HCT116 (cell line): ENCODE measurements around the gene SCGN. TPM values are rescaled to one million over a fixed set of nuclear protein-coding genes. Genes with fewer than 3 reads are reported as not detected.

Experiments
- ATAC-seq: fragments of 200-7000 bp; cut with Tn5 transposase; 2 replicates; pipeline ENCODE4 v1.9.1; 2020; ENCODE audit warnings: mild to moderate bottlenecking, moderate library complexity
- Bru-seq: library from RNA; stranded (reverse); fragments of 400-500 nt; gene quantifications from one replicate; lab custom pipeline; 2021; lab: Mats Ljungman, UMichigan
- BruChase-seq, 2 experiments: library from RNA; stranded (reverse); fragments of 400-500 nt; gene quantifications; one replicate each; lab custom pipeline; 2021; lab: Mats Ljungman, UMichigan
- BruUV-seq: library from RNA; stranded (reverse); fragments of 400-500 nt; replicated peaks from 2 replicates; lab custom pipeline; 2021; lab: Mats Ljungman, UMichigan
- CTCF ChIA-PET: fragments of 300-600 bp; sonication (Branson Sonifier 250); formaldehyde crosslinking; loops from one replicate; lab custom pipeline; 2021; ENCODE audit warnings: antibody characterized with exemption; lab: Charles Lee
- POLR2A ChIA-PET: fragments of 300-600, 350-600 bp; sonication (Branson Sonifier 250); formaldehyde crosslinking; loops from one replicate; lab custom pipeline; 2021; ENCODE audit warnings: antibody characterized with exemption; lab: Charles Lee
- RAD21 ChIA-PET, 2 experiments: fragments of 300-600 bp; sonication (Branson Sonifier 250); formaldehyde crosslinking; loops; one replicate each; lab custom pipeline; 2023; ENCODE audit warnings: low total read pairs in 2 of 2; ENCODE audit not compliant: uncharacterized antibody in 2 of 2, unreplicated experiment in 2 of 2, low non-redundant PET in 1 of 2; lab: Charles Lee
- DNase-seq: peaks from one replicate; pipeline ENCODE4 v3.0.0-alpha.2; 2010; ENCODE audit warnings: low read depth, low spot score
- H2AFZ ChIP-seq: fragments of 200-600 bp; shearing (Covaris generic), sonication (generic); 2 replicates; pipeline ENCODE4 v1.6.1; 2017; ENCODE audit warnings: low read depth, mixed run types, mixed read lengths, antibody characterized with exemption, low read length; ENCODE audit not compliant: poor library complexity, severe bottlenecking
- H3K27ac ChIP-seq: 2 replicates; pipeline ENCODE4 v1.5.1; 2012; ENCODE audit warnings: low read depth, low read length
- H3K27me3 ChIP-seq: fragments of 200-600 bp; sonication (generic); 2 replicates; pipeline ENCODE4 v1.6.1; 2016; ENCODE audit warnings: mixed run types, low read length, mixed read lengths; ENCODE audit not compliant: insufficient read depth
- H3K36me3 ChIP-seq, 2 experiments: fragments of 200-500 bp in 1 of 2; fragments of 200-600 bp in 1 of 2; sonication (Bioruptor generic) in 1 of 2; sonication (generic) in 1 of 2; 2 replicates each; pipeline versions ENCODE4 v1.5.1 to v1.6.1; 2014 to 2016; ENCODE audit warnings: low read length in 2 of 2, inconsistent platforms in 1 of 2, mixed read lengths in 1 of 2, mixed run types in 1 of 2; ENCODE audit not compliant: insufficient read depth in 2 of 2, control insufficient read depth in 1 of 2
- H3K4me1 ChIP-seq, 2 experiments: fragments of 200-600 bp in 1 of 2; sonication (generic) in 1 of 2; 2 replicates each; pipeline versions ENCODE4 v1.5.1 to v1.6.1; 2012 to 2017; ENCODE audit warnings: low read length in 2 of 2, inconsistent platforms in 1 of 2, mild to moderate bottlenecking in 1 of 2, mixed read lengths in 1 of 2, mixed run types in 1 of 2, moderate library complexity in 1 of 2; ENCODE audit not compliant: insufficient read depth in 2 of 2, control insufficient read depth in 1 of 2
- H3K4me2 ChIP-seq: fragments of 200-600 bp; sonication (generic); 2 replicates; pipeline ENCODE4 v1.6.1; 2017; ENCODE audit warnings: mixed run types, low read length, mixed read lengths
- H3K4me3 ChIP-seq, 2 experiments: fragments of 200-600 bp in 1 of 2; sonication (generic) in 1 of 2; replicated peaks in 1 of 2; 2 replicates each; pipeline ENCODE4 v1.5.1; 2011 to 2016; ENCODE audit warnings: low read length in 2 of 2, control low read depth in 1 of 2, low read depth in 1 of 2, mild to moderate bottlenecking in 1 of 2, mixed read lengths in 1 of 2, mixed run types in 1 of 2
- H3K79me2 ChIP-seq: fragments of 200-600 bp; sonication (generic); 2 replicates; pipeline ENCODE4 v1.6.1; 2017; ENCODE audit warnings: mild to moderate bottlenecking, mixed run types, low read length, moderate library complexity, mixed read lengths; ENCODE audit not compliant: insufficient read depth
- H3K9ac ChIP-seq: fragments of 200-600 bp; sonication (generic); 2 replicates; pipeline ENCODE4 v1.6.1; 2016; ENCODE audit warnings: low read length, mixed read lengths
- H3K9me2 ChIP-seq: fragments of 200-600 bp; sonication (generic), shearing (Covaris generic); 2 replicates; pipeline ENCODE4 v1.6.1; 2017; ENCODE audit warnings: mixed run types, mild to moderate bottlenecking, moderate library complexity; ENCODE audit not compliant: insufficient read depth
- H3K9me3 ChIP-seq, 2 experiments: fragments of 200-500 bp in 1 of 2; fragments of 200-600 bp in 1 of 2; sonication (Bioruptor generic) in 1 of 2; sonication (generic) in 1 of 2; 2 replicates each; pipeline ENCODE4 v1.6.1; 2014 to 2017; ENCODE audit warnings: low read length in 2 of 2, mixed read lengths in 2 of 2, inconsistent platforms in 1 of 2, low read depth in 1 of 2, mild to moderate bottlenecking in 1 of 2, mixed run types in 1 of 2, moderate library complexity in 1 of 2; ENCODE audit not compliant: control insufficient read depth in 1 of 2, insufficient read depth in 1 of 2
- H4K20me1 ChIP-seq: fragments of 200-600 bp; sonication (generic), shearing (Covaris generic); 2 replicates; pipeline ENCODE4 v1.6.1; 2017; ENCODE audit warnings: mixed run types, mild to moderate bottlenecking, moderate library complexity; ENCODE audit not compliant: insufficient read depth
- CBX3 ChIP-seq: IDR thresholded peaks from 2 replicates; pipeline ENCODE4 v1.6.1; 2012; ENCODE audit warnings: low read depth
- intact Hi-C: fragments of 100-400 bp; cut with micrococcal nuclease; formaldehyde crosslinking; loops from 2 replicates; pipeline ENCODE4 v1.10.0; 2022
- long read RNA-seq: library from polyadenylated mRNA; unstranded; transcript quantifications from one replicate; pipeline ENCODE4 v2.0.0, GENCODE V29; 2021; ENCODE audit not compliant: unreplicated experiment
- polyA plus RNA-seq: library from polyadenylated mRNA; unstranded; fragments of >200 nt; gene quantifications from 2 replicates; pipeline ENCODE4 v1.2.1, GENCODE V29; 2012; ENCODE audit warnings: missing spikeins
- total RNA-seq: library from RNA; stranded (reverse); gene quantifications from one replicate; pipeline ENCODE4 v1.2.1, GENCODE V29; 2021; ENCODE audit not compliant: unreplicated experiment
- TF ChIP-seq, protein P1 (sequence below): IDR thresholded peaks from 2 replicates; pipeline ENCODE4 v1.6.1; 2012; ENCODE audit warnings: low read depth

Gene SCGN, protein sequence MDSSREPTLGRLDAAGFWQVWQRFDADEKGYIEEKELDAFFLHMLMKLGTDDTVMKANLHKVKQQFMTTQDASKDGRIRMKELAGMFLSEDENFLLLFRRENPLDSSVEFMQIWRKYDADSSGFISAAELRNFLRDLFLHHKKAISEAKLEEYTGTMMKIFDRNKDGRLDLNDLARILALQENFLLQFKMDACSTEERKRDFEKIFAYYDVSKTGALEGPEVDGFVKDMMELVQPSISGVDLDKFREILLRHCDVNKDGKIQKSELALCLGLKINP
- total RNA-seq (not detected), Bru-seq, nascent RNA (percentile 4 among the genes with signal in this experiment), BruChase-seq, experiment 1, labeled RNA remaining after a 6-hour chase (percentile 5 among the genes with signal in this experiment), BruChase-seq, experiment 2, labeled RNA remaining after a 2-hour chase (percentile 8 among the genes with signal in this experiment)
- polyA plus RNA-seq, result not detected in 2 replicates
- long read RNA-seq, result 0 reads

- no peaks in the 10 kb centered on the region for H3K79me2 ChIP-seq
- no peaks in the 10 kb centered on the region for H3K9me2 ChIP-seq
- no peak within 1 kb of the TSS for H3K9ac ChIP-seq
- no peak for TF ChIP-seq CBX3
- TF ChIP-seq, protein P1, sequence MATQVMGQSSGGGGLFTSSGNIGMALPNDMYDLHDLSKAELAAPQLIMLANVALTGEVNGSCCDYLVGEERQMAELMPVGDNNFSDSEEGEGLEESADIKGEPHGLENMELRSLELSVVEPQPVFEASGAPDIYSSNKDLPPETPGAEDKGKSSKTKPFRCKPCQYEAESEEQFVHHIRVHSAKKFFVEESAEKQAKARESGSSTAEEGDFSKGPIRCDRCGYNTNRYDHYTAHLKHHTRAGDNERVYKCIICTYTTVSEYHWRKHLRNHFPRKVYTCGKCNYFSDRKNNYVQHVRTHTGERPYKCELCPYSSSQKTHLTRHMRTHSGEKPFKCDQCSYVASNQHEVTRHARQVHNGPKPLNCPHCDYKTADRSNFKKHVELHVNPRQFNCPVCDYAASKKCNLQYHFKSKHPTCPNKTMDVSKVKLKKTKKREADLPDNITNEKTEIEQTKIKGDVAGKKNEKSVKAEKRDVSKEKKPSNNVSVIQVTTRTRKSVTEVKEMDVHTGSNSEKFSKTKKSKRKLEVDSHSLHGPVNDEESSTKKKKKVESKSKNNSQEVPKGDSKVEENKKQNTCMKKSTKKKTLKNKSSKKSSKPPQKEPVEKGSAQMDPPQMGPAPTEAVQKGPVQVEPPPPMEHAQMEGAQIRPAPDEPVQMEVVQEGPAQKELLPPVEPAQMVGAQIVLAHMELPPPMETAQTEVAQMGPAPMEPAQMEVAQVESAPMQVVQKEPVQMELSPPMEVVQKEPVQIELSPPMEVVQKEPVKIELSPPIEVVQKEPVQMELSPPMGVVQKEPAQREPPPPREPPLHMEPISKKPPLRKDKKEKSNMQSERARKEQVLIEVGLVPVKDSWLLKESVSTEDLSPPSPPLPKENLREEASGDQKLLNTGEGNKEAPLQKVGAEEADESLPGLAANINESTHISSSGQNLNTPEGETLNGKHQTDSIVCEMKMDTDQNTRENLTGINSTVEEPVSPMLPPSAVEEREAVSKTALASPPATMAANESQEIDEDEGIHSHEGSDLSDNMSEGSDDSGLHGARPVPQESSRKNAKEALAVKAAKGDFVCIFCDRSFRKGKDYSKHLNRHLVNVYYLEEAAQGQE, result peak; percentile 75
- TF ChIP-seq, all 23 proteins: peak for 1
- ChIA-PET RAD21 (no interaction called here), CTCF (no interaction called here), POLR2A (no interaction called here)
- no peak within 1 kb of the TSS for H3K4me2 ChIP-seq
- no peaks in the 10 kb centered on the region for H3K36me3 ChIP-seq
- H3K9me3 ChIP-seq, result no peaks in the 10 kb centered on the region
- no peak within 1 kb of the TSS for H3K4me3 ChIP-seq
- no peaks in the 10 kb centered on the region for H3K4me1 ChIP-seq
- BruUV-seq, result no TSS peak
- ATAC-seq (no peak), DNase-seq (no peak)
- intact Hi-C loops, result no loop called here
- no peak within 1 kb of the TSS for H3K27ac ChIP-seq
- H4K20me1 ChIP-seq, result no peaks in the 10 kb centered on the region
- H2AFZ ChIP-seq, result no peak within 1 kb of the TSS
- H3K27me3 ChIP-seq, result peaks cover 63% of the 10 kb centered on the region
These were observed at the start of gene SCGN for GRCh38 chr6:25652007-25652515. Gene SCGN, plus strand, starts transcription at chr6:25652215. Its CDS starts 189 bp downstream, at chr6:25652404.
